ENCODE results near the gene HEBP2.

Gene HEBP2

GRCh38 chr6:138430361-138431145 is 26.5 kb downstream of the HEBP2 start:
- no peak; the same call in 1 of the 3 replicates for ATAC-seq
- no peak for TF ChIP-seq ISL1 (CRISPR knock-in tag; IDR thresholded peaks at IDR 0.05)
- TF ChIP-seq, protein P1, sequence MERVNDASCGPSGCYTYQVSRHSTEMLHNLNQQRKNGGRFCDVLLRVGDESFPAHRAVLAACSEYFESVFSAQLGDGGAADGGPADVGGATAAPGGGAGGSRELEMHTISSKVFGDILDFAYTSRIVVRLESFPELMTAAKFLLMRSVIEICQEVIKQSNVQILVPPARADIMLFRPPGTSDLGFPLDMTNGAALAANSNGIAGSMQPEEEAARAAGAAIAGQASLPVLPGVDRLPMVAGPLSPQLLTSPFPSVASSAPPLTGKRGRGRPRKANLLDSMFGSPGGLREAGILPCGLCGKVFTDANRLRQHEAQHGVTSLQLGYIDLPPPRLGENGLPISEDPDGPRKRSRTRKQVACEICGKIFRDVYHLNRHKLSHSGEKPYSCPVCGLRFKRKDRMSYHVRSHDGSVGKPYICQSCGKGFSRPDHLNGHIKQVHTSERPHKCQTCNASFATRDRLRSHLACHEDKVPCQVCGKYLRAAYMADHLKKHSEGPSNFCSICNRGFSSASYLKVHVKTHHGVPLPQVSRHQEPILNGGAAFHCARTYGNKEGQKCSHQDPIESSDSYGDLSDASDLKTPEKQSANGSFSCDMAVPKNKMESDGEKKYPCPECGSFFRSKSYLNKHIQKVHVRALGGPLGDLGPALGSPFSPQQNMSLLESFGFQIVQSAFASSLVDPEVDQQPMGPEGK (CRISPR knock-in tag; IDR thresholded peaks at IDR 0.05; ENCODE audit: borderline replicate concordance), result no peak
- TF ChIP-seq GLIS3 (CRISPR knock-in tag; IDR thresholded peaks at IDR 0.05), result no peak
- no peak for TF ChIP-seq OSR1 (CRISPR knock-in tag; IDR thresholded peaks at IDR 0.05)
- TF ChIP-seq CSRNP3 (CRISPR knock-in tag; IDR thresholded peaks at IDR 0.05), result no peak
- TF ChIP-seq, protein P2, sequence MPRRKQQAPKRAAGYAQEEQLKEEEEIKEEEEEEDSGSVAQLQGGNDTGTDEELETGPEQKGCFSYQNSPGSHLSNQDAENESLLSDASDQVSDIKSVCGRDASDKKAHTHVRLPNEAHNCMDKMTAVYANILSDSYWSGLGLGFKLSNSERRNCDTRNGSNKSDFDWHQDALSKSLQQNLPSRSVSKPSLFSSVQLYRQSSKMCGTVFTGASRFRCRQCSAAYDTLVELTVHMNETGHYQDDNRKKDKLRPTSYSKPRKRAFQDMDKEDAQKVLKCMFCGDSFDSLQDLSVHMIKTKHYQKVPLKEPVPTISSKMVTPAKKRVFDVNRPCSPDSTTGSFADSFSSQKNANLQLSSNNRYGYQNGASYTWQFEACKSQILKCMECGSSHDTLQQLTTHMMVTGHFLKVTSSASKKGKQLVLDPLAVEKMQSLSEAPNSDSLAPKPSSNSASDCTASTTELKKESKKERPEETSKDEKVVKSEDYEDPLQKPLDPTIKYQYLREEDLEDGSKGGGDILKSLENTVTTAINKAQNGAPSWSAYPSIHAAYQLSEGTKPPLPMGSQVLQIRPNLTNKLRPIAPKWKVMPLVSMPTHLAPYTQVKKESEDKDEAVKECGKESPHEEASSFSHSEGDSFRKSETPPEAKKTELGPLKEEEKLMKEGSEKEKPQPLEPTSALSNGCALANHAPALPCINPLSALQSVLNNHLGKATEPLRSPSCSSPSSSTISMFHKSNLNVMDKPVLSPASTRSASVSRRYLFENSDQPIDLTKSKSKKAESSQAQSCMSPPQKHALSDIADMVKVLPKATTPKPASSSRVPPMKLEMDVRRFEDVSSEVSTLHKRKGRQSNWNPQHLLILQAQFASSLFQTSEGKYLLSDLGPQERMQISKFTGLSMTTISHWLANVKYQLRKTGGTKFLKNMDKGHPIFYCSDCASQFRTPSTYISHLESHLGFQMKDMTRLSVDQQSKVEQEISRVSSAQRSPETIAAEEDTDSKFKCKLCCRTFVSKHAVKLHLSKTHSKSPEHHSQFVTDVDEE (CRISPR knock-in tag; IDR thresholded peaks at IDR 0.05), result no peak

GRCh38 chr6:138431256-138432062 is 27.4 kb downstream of the HEBP2 start:
- no peak for ATAC-seq
- TF ChIP-seq, protein P1 (CRISPR knock-in tag; IDR thresholded peaks at IDR 0.05; ENCODE audit: borderline replicate concordance), result no peak
- TF ChIP-seq OSR1 (CRISPR knock-in tag; IDR thresholded peaks at IDR 0.05), result no peak
- TF ChIP-seq TCF4 (CRISPR knock-in tag; IDR thresholded peaks at IDR 0.05; ENCODE audit: borderline replicate concordance), result no peak
- TF ChIP-seq ZFP30 (CRISPR knock-in tag; IDR thresholded peaks at IDR 0.05), result no peak
- TF ChIP-seq, protein P2 (CRISPR knock-in tag; IDR thresholded peaks at IDR 0.05), result no peak
- no peak for TF ChIP-seq BACH2 (CRISPR knock-in tag; IDR thresholded peaks at IDR 0.05; ENCODE audit: borderline replicate concordance)
- no peak for TF ChIP-seq CSDC2 (CRISPR knock-in tag; IDR thresholded peaks at IDR 0.05)
- no peak for TF ChIP-seq CSRNP3 (CRISPR knock-in tag; IDR thresholded peaks at IDR 0.05)
- no peak for TF ChIP-seq PPARA (CRISPR knock-in tag; IDR thresholded peaks at IDR 0.05; ENCODE audit: borderline replicate concordance)
- no peak for TF ChIP-seq ZC3H10 (CRISPR knock-in tag; IDR thresholded peaks at IDR 0.05)
- no peak for TF ChIP-seq ZNF70 (CRISPR knock-in tag; IDR thresholded peaks at IDR 0.05)

DNA sequence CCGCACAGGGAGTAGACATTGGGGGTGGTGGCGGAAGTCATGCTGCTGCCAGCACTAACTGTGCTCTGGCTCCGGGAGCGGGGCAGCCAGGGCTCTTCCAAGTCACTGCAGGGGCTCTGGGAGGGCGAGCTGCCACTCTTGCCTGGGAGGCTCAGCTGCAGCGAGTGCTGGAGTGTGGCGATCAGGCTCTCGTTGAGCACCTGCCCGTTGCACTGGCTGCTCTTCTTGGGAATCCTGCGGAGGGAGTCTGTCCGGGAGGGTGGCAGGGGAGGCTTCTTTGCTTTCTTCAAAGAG is 28.0 kb downstream of the HEBP2 start:
- no peak for ATAC-seq
- TF ChIP-seq TOX (CRISPR knock-in tag; IDR thresholded peaks at IDR 0.05; ENCODE audit: borderline replicate concordance) (no peak), ESRRG (CRISPR knock-in tag; IDR thresholded peaks at IDR 0.05) (no peak), ZNF70 (CRISPR knock-in tag; IDR thresholded peaks at IDR 0.05) (no peak)

All from SK-N-SH treated with all-trans-retinoic acid at 6 μM for 48 hours (cell line).